Measurements from ENCODE around the gene CARS1. TPM values are rescaled to one million over a fixed set of nuclear protein-coding genes. Genes with fewer than 3 reads are reported as not detected.

The CARS1 gene
- total and polyA plus RNA-seq, 9 of the 15 experiments (the other 6 are each of a cell fraction or from before 2014, with no cell fraction given): 14.4 to 106 (median 73.6) TPM

GRCh38 chr11:2974272-2974671, 83.0 kb downstream of the CARS1 start:
- ChIA-PET CTCF (ENCODE audit: low intra/inter-chr PET ratio) (interaction anchor here (2.2 kb wide), 1 partner anchor 118 kb away, joined by 12 read pairs; no protein-coding TSS in a partner anchor), POLR2A (no interaction called here)
- in situ Hi-C loops (cut with MboI) (no loop called here), intact Hi-C loops (cut with micrococcal nuclease) (no loop called here)
- peaks cover 85% of the 10 kb centered on the region for H3K79me2 ChIP-seq (ENCODE audit: control insufficient read depth, insufficient read depth, low read length)
- FAIRE-seq (no peak), ATAC-seq (no peak), DNase-seq (ENCODE audit: extremely low read depth in 1 of 4, low spot score in 3 of 4) (no peak)
- no peaks in the 10 kb centered on the region for H3K9me3 ChIP-seq (replicated peaks; ENCODE audit: control insufficient read depth, insufficient read depth, low read depth, low read length)
- H3K4me1 ChIP-seq (replicated peaks in 1 of 2; ENCODE audit: control insufficient read depth in 2 of 2, insufficient read depth in 2 of 2, low read length in 2 of 2): no peaks in the 10 kb centered on the region
- BruUV-seq (replicated peaks): no TSS peak
- no peak for TF ChIP-seq LEF1 (IDR thresholded peaks at IDR 0.05)
- TF ChIP-seq SAFB2 (IDR thresholded peaks at IDR 0.05; ENCODE audit: borderline replicate concordance, low read depth, low read length, severe bottlenecking): no peak
- TF ChIP-seq TRIM28 (IDR thresholded peaks at IDR 0.05): no peak
- TF ChIP-seq, protein P1, sequence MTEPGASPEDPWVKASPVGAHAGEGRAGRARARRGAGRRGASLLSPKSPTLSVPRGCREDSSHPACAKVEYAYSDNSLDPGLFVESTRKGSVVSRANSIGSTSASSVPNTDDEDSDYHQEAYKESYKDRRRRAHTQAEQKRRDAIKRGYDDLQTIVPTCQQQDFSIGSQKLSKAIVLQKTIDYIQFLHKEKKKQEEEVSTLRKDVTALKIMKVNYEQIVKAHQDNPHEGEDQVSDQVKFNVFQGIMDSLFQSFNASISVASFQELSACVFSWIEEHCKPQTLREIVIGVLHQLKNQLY (CRISPR knock-in tag; conservative IDR thresholded peaks at IDR 0.05): no peak
- no peak for TF ChIP-seq GABPA (tag; conservative IDR thresholded peaks at IDR 0.05; ENCODE audit: low read depth)
- no peak for TF ChIP-seq GTF2A2 (tag; IDR thresholded peaks at IDR 0.05)
- no peak for TF ChIP-seq HEY1 (CRISPR knock-in tag; IDR thresholded peaks at IDR 0.05; ENCODE audit: borderline replicate concordance)
- H2AFZ ChIP-seq (ENCODE audit: low read depth, low read length): no peak overlapping the region
- no peaks in the 10 kb centered on the region for H3K27me3 ChIP-seq (ENCODE audit: control insufficient read depth in 2 of 2, insufficient read depth in 2 of 2, low read length in 2 of 2)
- 98% methylated on average over 3 of the region's 3 CpGs for WGBS (ENCODE audit: insufficient coverage, low coverage, missing lambda C conversion rate)
- no peak overlapping the region for H3K27ac ChIP-seq (ENCODE audit: extremely low read depth, low read depth, low read length)
- no peak overlapping the region for H3K9ac ChIP-seq (ENCODE audit: insufficient read depth in 1 of 2, low read depth in 2 of 2, low read length in 2 of 2)
- no peak overlapping the region for H3K4me3 ChIP-seq
- H3K36me3 ChIP-seq (ENCODE audit: control insufficient read depth, insufficient read depth, low read length): peaks cover 100% of the 10 kb centered on the region
- peaks cover 9% of the 10 kb centered on the region for H4K20me1 ChIP-seq (replicated peaks; ENCODE audit: control insufficient read depth, insufficient read depth, low read length)
- H3K4me2 ChIP-seq (ENCODE audit: insufficient read depth, low read length): no peak overlapping the region
- no peaks in the 10 kb centered on the region for H3K9me1 ChIP-seq (ENCODE audit: control insufficient read depth, insufficient read depth, low read length)
